ENCODE data around the gene ROGDI.

The ROGDI gene

GRCh38 chr16:4806280-4806679 lies 3.8 kb upstream of the ROGDI start:
- TF ChIP-seq FOXP2 (optimal IDR thresholded peaks at IDR 0.05; ENCODE audit: borderline replicate concordance, extremely low read depth, extremely low read length, insufficient read depth): no peak
- no peak for TF ChIP-seq POLR2AphosphoS5 (IDR thresholded peaks at IDR 0.05; ENCODE audit: low read depth, low read length)
- TF ChIP-seq TAF1 (IDR thresholded peaks at IDR 0.05; ENCODE audit: borderline replicate concordance, insufficient read depth, low read length): no peak
- no peak for TF ChIP-seq SIN3A (IDR thresholded peaks at IDR 0.05; ENCODE audit: borderline replicate concordance, insufficient read depth, low read length)
- TF ChIP-seq, protein P1, sequence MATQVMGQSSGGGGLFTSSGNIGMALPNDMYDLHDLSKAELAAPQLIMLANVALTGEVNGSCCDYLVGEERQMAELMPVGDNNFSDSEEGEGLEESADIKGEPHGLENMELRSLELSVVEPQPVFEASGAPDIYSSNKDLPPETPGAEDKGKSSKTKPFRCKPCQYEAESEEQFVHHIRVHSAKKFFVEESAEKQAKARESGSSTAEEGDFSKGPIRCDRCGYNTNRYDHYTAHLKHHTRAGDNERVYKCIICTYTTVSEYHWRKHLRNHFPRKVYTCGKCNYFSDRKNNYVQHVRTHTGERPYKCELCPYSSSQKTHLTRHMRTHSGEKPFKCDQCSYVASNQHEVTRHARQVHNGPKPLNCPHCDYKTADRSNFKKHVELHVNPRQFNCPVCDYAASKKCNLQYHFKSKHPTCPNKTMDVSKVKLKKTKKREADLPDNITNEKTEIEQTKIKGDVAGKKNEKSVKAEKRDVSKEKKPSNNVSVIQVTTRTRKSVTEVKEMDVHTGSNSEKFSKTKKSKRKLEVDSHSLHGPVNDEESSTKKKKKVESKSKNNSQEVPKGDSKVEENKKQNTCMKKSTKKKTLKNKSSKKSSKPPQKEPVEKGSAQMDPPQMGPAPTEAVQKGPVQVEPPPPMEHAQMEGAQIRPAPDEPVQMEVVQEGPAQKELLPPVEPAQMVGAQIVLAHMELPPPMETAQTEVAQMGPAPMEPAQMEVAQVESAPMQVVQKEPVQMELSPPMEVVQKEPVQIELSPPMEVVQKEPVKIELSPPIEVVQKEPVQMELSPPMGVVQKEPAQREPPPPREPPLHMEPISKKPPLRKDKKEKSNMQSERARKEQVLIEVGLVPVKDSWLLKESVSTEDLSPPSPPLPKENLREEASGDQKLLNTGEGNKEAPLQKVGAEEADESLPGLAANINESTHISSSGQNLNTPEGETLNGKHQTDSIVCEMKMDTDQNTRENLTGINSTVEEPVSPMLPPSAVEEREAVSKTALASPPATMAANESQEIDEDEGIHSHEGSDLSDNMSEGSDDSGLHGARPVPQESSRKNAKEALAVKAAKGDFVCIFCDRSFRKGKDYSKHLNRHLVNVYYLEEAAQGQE (IDR thresholded peaks at IDR 0.05; ENCODE audit: insufficient read depth in 1 of 2, low read depth in 2 of 2, low read length in 2 of 2): no peak

GRCh38 chr16:4805231-4805630 lies 2.8 kb upstream of the ROGDI start:
- no peak for TF ChIP-seq SIN3A (IDR thresholded peaks at IDR 0.05; ENCODE audit: borderline replicate concordance, insufficient read depth, low read length)
- TF ChIP-seq TAF1 (IDR thresholded peaks at IDR 0.05; ENCODE audit: borderline replicate concordance, insufficient read depth, low read length): no peak
- TF ChIP-seq, protein P1 (IDR thresholded peaks at IDR 0.05; ENCODE audit: insufficient read depth in 1 of 2, low read depth in 2 of 2, low read length in 2 of 2): no peak
- TF ChIP-seq POLR2AphosphoS5 (IDR thresholded peaks at IDR 0.05; ENCODE audit: low read depth, low read length): no peak
- TF ChIP-seq FOXP2 (optimal IDR thresholded peaks at IDR 0.05; ENCODE audit: borderline replicate concordance, extremely low read depth, extremely low read length, insufficient read depth): no peak

GRCh38 chr16:4803898-4804762 lies 1.7 kb upstream of the ROGDI start:
- no peak for TF ChIP-seq TAF1 (IDR thresholded peaks at IDR 0.05; ENCODE audit: borderline replicate concordance, insufficient read depth, low read length)
- no peak for TF ChIP-seq FOXP2 (optimal IDR thresholded peaks at IDR 0.05; ENCODE audit: borderline replicate concordance, extremely low read depth, extremely low read length, insufficient read depth)
- TF ChIP-seq POLR2AphosphoS5 (IDR thresholded peaks at IDR 0.05; ENCODE audit: low read depth, low read length): no peak
- TF ChIP-seq SIN3A (IDR thresholded peaks at IDR 0.05; ENCODE audit: borderline replicate concordance, insufficient read depth, low read length): no peak
- TF ChIP-seq, protein P1 (IDR thresholded peaks at IDR 0.05; ENCODE audit: insufficient read depth in 1 of 2, low read depth in 2 of 2, low read length in 2 of 2): no peak

GRCh38 chr16:4803401-4803844 lies 990 bp upstream of the ROGDI start:
- TF ChIP-seq SIN3A (IDR thresholded peaks at IDR 0.05; ENCODE audit: borderline replicate concordance, insufficient read depth, low read length) (no peak), POLR2AphosphoS5 (IDR thresholded peaks at IDR 0.05; ENCODE audit: low read depth, low read length) (no peak), TAF1 (IDR thresholded peaks at IDR 0.05; ENCODE audit: borderline replicate concordance, insufficient read depth, low read length) (no peak), FOXP2 (optimal IDR thresholded peaks at IDR 0.05; ENCODE audit: borderline replicate concordance, extremely low read depth, extremely low read length, insufficient read depth) (no peak)
- TF ChIP-seq, protein P1 (IDR thresholded peaks at IDR 0.05; ENCODE audit: insufficient read depth in 1 of 2, low read depth in 2 of 2, low read length in 2 of 2): no peak

Measured in PFSK-1 (cell line).